GM12865 (cell line): ENCODE measurements around the gene KLK15.

Experiments
- DNase-seq: peaks from one replicate; pipeline ENCODE4 v3.0.0; 2010; ENCODE audit warnings: low read depth
- H3K4me3 ChIP-seq: 2 replicates; pipeline ENCODE4 v1.5.1; 2011; ENCODE audit warnings: mild to moderate bottlenecking, low read depth, low read length, control low read depth
- TF ChIP-seq, protein P1 (sequence below): IDR thresholded peaks from 2 replicates; pipeline ENCODE4 v1.5.1; 2011; ENCODE audit warnings: low read length, control low read depth, low read depth, inconsistent platforms; ENCODE audit not compliant: insufficient read depth; ENCODE audit errors: missing control alignments

The KLK15 gene

GRCh38 chr19:50794074-50794875 lies 39.1 kb downstream of the KLK15 start:
- TF ChIP-seq, protein P1, sequence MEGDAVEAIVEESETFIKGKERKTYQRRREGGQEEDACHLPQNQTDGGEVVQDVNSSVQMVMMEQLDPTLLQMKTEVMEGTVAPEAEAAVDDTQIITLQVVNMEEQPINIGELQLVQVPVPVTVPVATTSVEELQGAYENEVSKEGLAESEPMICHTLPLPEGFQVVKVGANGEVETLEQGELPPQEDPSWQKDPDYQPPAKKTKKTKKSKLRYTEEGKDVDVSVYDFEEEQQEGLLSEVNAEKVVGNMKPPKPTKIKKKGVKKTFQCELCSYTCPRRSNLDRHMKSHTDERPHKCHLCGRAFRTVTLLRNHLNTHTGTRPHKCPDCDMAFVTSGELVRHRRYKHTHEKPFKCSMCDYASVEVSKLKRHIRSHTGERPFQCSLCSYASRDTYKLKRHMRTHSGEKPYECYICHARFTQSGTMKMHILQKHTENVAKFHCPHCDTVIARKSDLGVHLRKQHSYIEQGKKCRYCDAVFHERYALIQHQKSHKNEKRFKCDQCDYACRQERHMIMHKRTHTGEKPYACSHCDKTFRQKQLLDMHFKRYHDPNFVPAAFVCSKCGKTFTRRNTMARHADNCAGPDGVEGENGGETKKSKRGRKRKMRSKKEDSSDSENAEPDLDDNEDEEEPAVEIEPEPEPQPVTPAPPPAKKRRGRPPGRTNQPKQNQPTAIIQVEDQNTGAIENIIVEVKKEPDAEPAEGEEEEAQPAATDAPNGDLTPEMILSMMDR, result peak; percentile 41
- DNase-seq, result peak; percentile 79
- no peak overlapping the region for H3K4me3 ChIP-seq

GRCh38 chr19:50793558-50794065 lies 39.8 kb downstream of the KLK15 start:
- DNase-seq, result no peak
- TF ChIP-seq, protein P1, result no peak
- no peak overlapping the region for H3K4me3 ChIP-seq

- no peak overlapping the region for H3K4me3 ChIP-seq
- DNase-seq, result no peak
- TF ChIP-seq, protein P1, result no peak
Observed at GRCh38 chr19:50792272-50793250, 40.8 kb downstream of the KLK15 start.

DNA sequence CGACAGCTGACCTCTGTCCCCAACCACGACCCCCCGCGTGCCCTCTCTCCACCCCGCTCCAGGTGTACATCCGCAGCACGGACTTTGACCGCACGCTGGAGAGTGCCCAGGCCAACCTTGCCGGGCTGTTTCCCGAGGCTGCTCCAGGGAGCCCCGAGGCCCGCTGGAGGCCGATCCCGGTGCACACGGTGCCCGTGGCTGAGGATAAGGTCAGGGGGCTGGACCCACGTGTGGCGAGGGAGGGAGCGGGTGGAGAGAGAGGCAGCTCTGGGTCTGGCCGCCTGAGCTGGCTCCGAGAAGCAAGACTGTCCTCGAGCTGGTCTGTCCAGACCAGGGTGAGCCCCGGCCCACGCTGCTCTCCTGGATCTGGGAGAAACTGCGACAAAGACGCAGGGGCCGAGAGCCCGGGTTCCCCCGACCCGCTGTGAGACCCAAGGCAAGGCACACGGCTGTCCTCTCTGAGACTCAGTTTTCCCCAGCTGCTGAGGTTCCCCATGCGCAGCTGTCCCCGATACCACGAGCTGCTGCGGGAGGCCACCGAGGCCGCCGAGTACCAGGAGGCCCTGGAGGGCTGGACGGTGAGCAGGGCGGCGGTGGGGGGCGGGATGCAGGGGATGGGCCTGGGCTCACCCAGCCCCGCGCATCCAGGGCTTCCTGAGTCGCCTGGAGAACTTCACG lies 41.6 kb downstream of the KLK15 start:
- TF ChIP-seq, protein P1, result no peak
- H3K4me3 ChIP-seq, result no peak overlapping the region
- DNase-seq, result no peak

DNA sequence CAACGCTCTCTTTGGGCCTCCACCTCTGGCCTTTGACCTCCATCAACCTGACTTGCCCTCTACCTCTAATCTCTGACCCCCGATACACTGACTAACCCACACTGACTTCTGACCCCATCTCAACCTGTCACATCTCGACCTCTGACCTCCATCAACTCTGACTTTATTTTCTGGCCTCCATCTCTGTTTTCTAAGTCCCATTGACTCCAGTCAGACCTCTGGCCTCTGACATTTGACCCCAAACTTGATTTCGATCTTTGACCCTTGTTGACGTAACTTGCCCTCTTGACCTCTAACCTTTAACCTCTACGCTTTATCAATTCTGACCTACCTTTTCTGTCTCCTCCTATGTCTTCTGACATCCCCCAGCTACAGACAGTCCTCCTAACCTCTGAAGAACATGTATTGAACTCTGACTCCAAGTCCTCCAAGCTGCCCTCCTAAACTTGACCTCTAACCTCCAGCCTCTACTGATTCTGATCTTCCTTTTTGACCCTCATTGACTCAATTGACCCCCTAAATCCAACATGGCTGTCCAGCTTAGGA lies 42.4 kb downstream of the KLK15 start:
- no peak overlapping the region for H3K4me3 ChIP-seq
- DNase-seq, result no peak
- TF ChIP-seq, protein P1, result no peak

DNA sequence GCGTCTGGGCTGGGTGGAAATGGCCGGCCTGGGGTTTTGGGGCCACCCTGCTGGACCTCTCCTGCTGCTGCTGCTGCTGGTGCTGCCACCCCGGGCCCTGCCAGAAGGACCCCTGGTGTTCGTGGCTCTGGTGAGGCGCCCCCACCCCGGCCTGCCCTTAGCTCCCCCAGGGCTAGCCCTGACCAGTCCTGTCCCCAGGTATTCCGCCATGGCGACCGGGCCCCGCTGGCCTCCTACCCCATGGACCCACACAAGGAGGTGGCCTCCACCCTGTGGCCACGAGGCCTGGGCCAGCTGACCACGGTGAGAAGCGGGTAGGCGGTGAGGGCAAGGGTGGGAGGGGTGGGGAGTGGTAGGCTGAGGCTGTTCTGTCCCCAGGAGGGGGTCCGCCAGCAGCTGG lies 43.0 kb downstream of the KLK15 start, which contains the start of gene ACP4:
Gene ACP4 (plus strand): TSS at position 20 of the 400 bp plus-strand sequence. CDS start 0 bp downstream, at position 20.
- no peak within 1 kb of the TSS for H3K4me3 ChIP-seq
- no peak for DNase-seq
- TF ChIP-seq, protein P1, result no peak
